ENCODE results near the gene SPA17. TPM values are rescaled to one million over a fixed set of nuclear protein-coding genes. Genes with fewer than 3 reads are reported as not detected.

Gene SPA17
- total and polyA plus RNA-seq, 2 experiments from 2014 or later, result 9.3 to 13.2 TPM

GRCh38 chr11:124712392-124712791, 38.7 kb downstream of the SPA17 start:
- no peaks in the 10 kb centered on the region for H3K9me3 ChIP-seq (ENCODE audit: low read depth)
- no peak overlapping the region for H3K4me3 ChIP-seq
- H3K36me3 ChIP-seq, result no peaks in the 10 kb centered on the region
- peaks cover 1% of the 10 kb centered on the region for H3K4me1 ChIP-seq (ENCODE audit: low read depth)
- TF ChIP-seq CTCF (IDR thresholded peaks at IDR 0.05; ENCODE audit: low read depth, low read length), result no peak
- no peak for DNase-seq (ENCODE audit: low read depth in 1 of 2, low spot score in 1 of 2)
- H3K27me3 ChIP-seq, result peaks cover 50% of the 10 kb centered on the region
- no peak overlapping the region for H3K27ac ChIP-seq

- TF ChIP-seq CTCF (IDR thresholded peaks at IDR 0.05; ENCODE audit: low read depth, low read length), result no peak
- H3K27me3 ChIP-seq, result peaks cover 88% of the 10 kb centered on the region
Measured at GRCh38 chr11:124716591-124716990, 42.9 kb downstream of the SPA17 start.

GRCh38 chr11:124717421-124717785, 43.7 kb downstream of the SPA17 start:
- H3K4me3 ChIP-seq, result no peak overlapping the region
- H3K4me1 ChIP-seq (ENCODE audit: low read depth), result peaks cover 13% of the 10 kb centered on the region
- no peak overlapping the region for H3K27ac ChIP-seq
- no peaks in the 10 kb centered on the region for H3K9me3 ChIP-seq (ENCODE audit: low read depth)
- TF ChIP-seq CTCF (IDR thresholded peaks at IDR 0.05; ENCODE audit: low read depth, low read length), result no peak
- peak in 1 of 2 donors; percentile 55 for DNase-seq (ENCODE audit: low read depth in 1 of 2, low spot score in 1 of 2)
- H3K36me3 ChIP-seq, result no peaks in the 10 kb centered on the region
- peaks cover 93% of the 10 kb centered on the region for H3K27me3 ChIP-seq

More at GRCh38 chr11:124716591-124716990, 42.9 kb downstream of the SPA17 start:
- DNase-seq (ENCODE audit: low read depth in 1 of 2, low spot score in 1 of 2), result peak in 1 of 2 donors; percentile 6
- H3K4me3 ChIP-seq, result no peak overlapping the region
- H3K36me3 ChIP-seq, result no peaks in the 10 kb centered on the region
- H3K4me1 ChIP-seq (ENCODE audit: low read depth), result peaks cover 13% of the 10 kb centered on the region
- no peak overlapping the region for H3K27ac ChIP-seq
- no peaks in the 10 kb centered on the region for H3K9me3 ChIP-seq (ENCODE audit: low read depth)

GRCh38 chr11:124717786-124718651, 44.3 kb downstream of the SPA17 start:
- H3K27me3 ChIP-seq, result peaks cover 97% of the 10 kb centered on the region
- peak; percentile 27 to 47 for DNase-seq (ENCODE audit: low read depth in 1 of 2, low spot score in 1 of 2)
- TF ChIP-seq CTCF (IDR thresholded peaks at IDR 0.05; ENCODE audit: low read depth, low read length), result no peak

GRCh38 chr11:124718801-124719200, 45.1 kb downstream of the SPA17 start:
- Histone ChIP-seq H3K36me3 (no peaks in the 10 kb centered on the region), H3K4me3 (no peak overlapping the region), H3K4me1 (ENCODE audit: low read depth) (peaks cover 13% of the 10 kb centered on the region), H3K27ac (no peak overlapping the region), H3K9me3 (ENCODE audit: low read depth) (no peaks in the 10 kb centered on the region), H3K27me3 (peaks cover 99% of the 10 kb centered on the region)
- no peak for TF ChIP-seq CTCF (IDR thresholded peaks at IDR 0.05; ENCODE audit: low read depth, low read length)
- no peak for DNase-seq (ENCODE audit: low read depth in 1 of 2, low spot score in 1 of 2)

More at GRCh38 chr11:124717786-124718651, 44.3 kb downstream of the SPA17 start:
- H3K36me3 ChIP-seq, result no peaks in the 10 kb centered on the region
- peaks cover 13% of the 10 kb centered on the region for H3K4me1 ChIP-seq (ENCODE audit: low read depth)
- H3K27ac ChIP-seq, result no peak overlapping the region
- H3K9me3 ChIP-seq (ENCODE audit: low read depth), result no peaks in the 10 kb centered on the region
- H3K4me3 ChIP-seq, result peak overlapping the region; percentile 30

Data from cardiac muscle cell (in vitro differentiated cells and primary cell).